ENCODE measurements around the gene HCN4.

HCN4 gene

DNA sequence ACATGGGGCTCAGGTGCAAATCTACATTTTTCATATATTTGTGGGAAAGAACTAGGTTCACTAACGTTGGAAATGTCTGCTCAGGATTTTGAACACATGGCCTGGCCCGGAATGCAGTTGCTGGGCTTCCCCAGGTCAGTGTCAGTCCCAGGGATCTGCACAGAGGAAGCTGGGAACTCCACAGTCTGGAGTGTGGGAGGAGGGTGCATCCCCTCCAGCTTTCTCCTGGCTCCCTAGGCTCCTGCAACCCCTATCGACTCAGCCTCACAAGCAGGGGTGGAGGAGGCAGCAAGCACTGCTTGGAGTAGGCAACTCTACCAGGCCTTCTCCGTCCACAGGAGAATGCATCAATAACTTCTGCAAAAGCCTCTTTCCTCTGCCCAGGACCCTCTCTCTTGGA is 30.1 kb upstream of the HCN4 start:
- Histone ChIP-seq H3K4me1 (ENCODE audit: insufficient read depth, low read length, poor library complexity, severe bottlenecking) (no peaks in the 10 kb centered on the region), H3K27me3 (ENCODE audit: insufficient read depth, low read length, poor library complexity, severe bottlenecking) (no peaks in the 10 kb centered on the region), H4K20me1 (ENCODE audit: insufficient read depth, low read length, poor library complexity, severe bottlenecking) (no peaks in the 10 kb centered on the region), H3K9me3 (ENCODE audit: insufficient read depth, low read depth, low read length) (no peaks in the 10 kb centered on the region), H3K4me3 (ENCODE audit: low read length, poor library complexity, severe bottlenecking) (no peak overlapping the region), H2AFZ (ENCODE audit: low read length) (no peak overlapping the region), H3K9ac (ENCODE audit: low read depth, low read length, poor library complexity, severe bottlenecking) (no peak overlapping the region), H3K4me2 (ENCODE audit: low read depth, low read length, poor library complexity, severe bottlenecking) (no peak overlapping the region), H3K9me2 (replicated peaks; ENCODE audit: low read depth, low read length) (no peaks in the 10 kb centered on the region), H3K36me3 (ENCODE audit: insufficient read depth, low read length) (no peaks in the 10 kb centered on the region), H3K79me2 (ENCODE audit: insufficient read depth, low read length) (no peaks in the 10 kb centered on the region), H3F3A (ENCODE audit: low read depth) (no peaks in the 10 kb centered on the region)
- TF ChIP-seq, protein P1, sequence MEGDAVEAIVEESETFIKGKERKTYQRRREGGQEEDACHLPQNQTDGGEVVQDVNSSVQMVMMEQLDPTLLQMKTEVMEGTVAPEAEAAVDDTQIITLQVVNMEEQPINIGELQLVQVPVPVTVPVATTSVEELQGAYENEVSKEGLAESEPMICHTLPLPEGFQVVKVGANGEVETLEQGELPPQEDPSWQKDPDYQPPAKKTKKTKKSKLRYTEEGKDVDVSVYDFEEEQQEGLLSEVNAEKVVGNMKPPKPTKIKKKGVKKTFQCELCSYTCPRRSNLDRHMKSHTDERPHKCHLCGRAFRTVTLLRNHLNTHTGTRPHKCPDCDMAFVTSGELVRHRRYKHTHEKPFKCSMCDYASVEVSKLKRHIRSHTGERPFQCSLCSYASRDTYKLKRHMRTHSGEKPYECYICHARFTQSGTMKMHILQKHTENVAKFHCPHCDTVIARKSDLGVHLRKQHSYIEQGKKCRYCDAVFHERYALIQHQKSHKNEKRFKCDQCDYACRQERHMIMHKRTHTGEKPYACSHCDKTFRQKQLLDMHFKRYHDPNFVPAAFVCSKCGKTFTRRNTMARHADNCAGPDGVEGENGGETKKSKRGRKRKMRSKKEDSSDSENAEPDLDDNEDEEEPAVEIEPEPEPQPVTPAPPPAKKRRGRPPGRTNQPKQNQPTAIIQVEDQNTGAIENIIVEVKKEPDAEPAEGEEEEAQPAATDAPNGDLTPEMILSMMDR (conservative IDR thresholded peaks at IDR 0.05; ENCODE audit: low read length): no peak
- TF ChIP-seq EZH2phosphoT487 (IDR thresholded peaks at IDR 0.05; ENCODE audit: borderline replicate concordance): no peak

DNA sequence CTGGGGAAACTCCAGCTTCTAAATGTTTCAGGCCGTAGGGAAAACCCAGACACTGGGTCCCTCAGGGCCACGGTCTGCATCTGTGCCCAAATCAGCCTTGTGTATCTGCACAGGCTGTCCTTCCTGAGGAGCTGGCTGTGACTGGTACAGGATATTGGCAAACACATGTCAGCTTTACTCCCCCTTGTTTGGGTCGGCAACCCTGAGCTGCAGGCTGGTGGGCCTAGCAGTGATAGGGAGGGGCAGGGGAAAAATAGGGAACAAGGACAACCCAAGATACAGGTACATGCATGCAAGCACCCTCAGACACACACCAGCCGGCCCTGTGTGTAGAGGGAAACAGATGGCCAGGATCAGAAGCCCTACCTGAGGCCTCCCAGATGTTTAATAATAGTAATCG is 28.7 kb upstream of the HCN4 start:
- Histone ChIP-seq H3K79me2 (ENCODE audit: insufficient read depth, low read length) (no peaks in the 10 kb centered on the region), H3K27me3 (ENCODE audit: insufficient read depth, low read length, poor library complexity, severe bottlenecking) (no peaks in the 10 kb centered on the region), H3K9me3 (ENCODE audit: insufficient read depth, low read depth, low read length) (no peaks in the 10 kb centered on the region), H3F3A (ENCODE audit: low read depth) (no peaks in the 10 kb centered on the region), H2AFZ (ENCODE audit: low read length) (no peak overlapping the region), H3K9me2 (replicated peaks; ENCODE audit: low read depth, low read length) (no peaks in the 10 kb centered on the region), H3K4me1 (ENCODE audit: insufficient read depth, low read length, poor library complexity, severe bottlenecking) (no peaks in the 10 kb centered on the region), H3K4me3 (ENCODE audit: low read length, poor library complexity, severe bottlenecking) (no peak overlapping the region), H3K36me3 (ENCODE audit: insufficient read depth, low read length) (no peaks in the 10 kb centered on the region), H3K4me2 (ENCODE audit: low read depth, low read length, poor library complexity, severe bottlenecking) (no peak overlapping the region), H3K9ac (ENCODE audit: low read depth, low read length, poor library complexity, severe bottlenecking) (no peak overlapping the region), H4K20me1 (ENCODE audit: insufficient read depth, low read length, poor library complexity, severe bottlenecking) (no peaks in the 10 kb centered on the region)
- no peak for TF ChIP-seq EZH2phosphoT487 (IDR thresholded peaks at IDR 0.05; ENCODE audit: borderline replicate concordance)
- TF ChIP-seq, protein P1 (conservative IDR thresholded peaks at IDR 0.05; ENCODE audit: low read length): no peak

DNA sequence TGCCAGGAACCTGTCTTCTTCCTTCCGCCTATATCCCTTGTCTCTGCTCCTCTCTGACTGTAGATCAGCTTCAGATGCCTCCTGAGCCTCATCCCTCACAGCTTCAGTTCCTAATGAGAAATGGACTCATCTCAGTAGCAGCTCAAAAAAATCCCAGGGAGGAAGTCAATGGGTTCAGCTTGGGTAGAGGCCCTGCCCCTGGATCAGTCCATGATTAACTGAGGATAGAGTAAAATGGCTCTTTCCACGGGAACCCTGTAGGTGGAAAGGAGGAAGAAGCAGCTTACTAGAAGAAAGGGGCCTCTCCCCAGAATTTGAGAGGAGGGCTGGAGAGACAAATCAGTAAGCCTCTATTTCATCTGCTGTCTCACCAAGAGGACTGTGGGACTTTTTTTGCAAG is 26.9 kb upstream of the HCN4 start:
- H3K9me2 ChIP-seq (replicated peaks; ENCODE audit: low read depth, low read length): no peaks in the 10 kb centered on the region
- no peaks in the 10 kb centered on the region for H4K20me1 ChIP-seq (ENCODE audit: insufficient read depth, low read length, poor library complexity, severe bottlenecking)
- no peak for TF ChIP-seq EZH2phosphoT487 (IDR thresholded peaks at IDR 0.05; ENCODE audit: borderline replicate concordance)
- TF ChIP-seq, protein P1 (conservative IDR thresholded peaks at IDR 0.05; ENCODE audit: low read length): no peak
- no peak overlapping the region for H3K4me3 ChIP-seq (ENCODE audit: low read length, poor library complexity, severe bottlenecking)
- H3K4me2 ChIP-seq (ENCODE audit: low read depth, low read length, poor library complexity, severe bottlenecking): no peak overlapping the region
- H3K4me1 ChIP-seq (ENCODE audit: insufficient read depth, low read length, poor library complexity, severe bottlenecking): no peaks in the 10 kb centered on the region
- no peaks in the 10 kb centered on the region for H3K9me3 ChIP-seq (ENCODE audit: insufficient read depth, low read depth, low read length)
- H2AFZ ChIP-seq (ENCODE audit: low read length): no peak overlapping the region
- H3K9ac ChIP-seq (ENCODE audit: low read depth, low read length, poor library complexity, severe bottlenecking): no peak overlapping the region
- H3K36me3 ChIP-seq (ENCODE audit: insufficient read depth, low read length): no peaks in the 10 kb centered on the region
- no peaks in the 10 kb centered on the region for H3K79me2 ChIP-seq (ENCODE audit: insufficient read depth, low read length)
- no peaks in the 10 kb centered on the region for H3K27me3 ChIP-seq (ENCODE audit: insufficient read depth, low read length, poor library complexity, severe bottlenecking)
- no peaks in the 10 kb centered on the region for H3F3A ChIP-seq (ENCODE audit: low read depth)

Data from Loucy (cell line).